GM19324 (cell line): Measurements from ENCODE around the gene HOXB3.

Experiments used
- ATAC-seq: cut with Tn5 transposase; IDR thresholded peaks from one replicate; pipeline ENCODE4 v1.9.1; 2021; ENCODE audit warnings: mild to moderate bottlenecking, moderate library complexity; ENCODE audit not compliant: unreplicated experiment, low FRiP score

Gene HOXB3

DNA sequence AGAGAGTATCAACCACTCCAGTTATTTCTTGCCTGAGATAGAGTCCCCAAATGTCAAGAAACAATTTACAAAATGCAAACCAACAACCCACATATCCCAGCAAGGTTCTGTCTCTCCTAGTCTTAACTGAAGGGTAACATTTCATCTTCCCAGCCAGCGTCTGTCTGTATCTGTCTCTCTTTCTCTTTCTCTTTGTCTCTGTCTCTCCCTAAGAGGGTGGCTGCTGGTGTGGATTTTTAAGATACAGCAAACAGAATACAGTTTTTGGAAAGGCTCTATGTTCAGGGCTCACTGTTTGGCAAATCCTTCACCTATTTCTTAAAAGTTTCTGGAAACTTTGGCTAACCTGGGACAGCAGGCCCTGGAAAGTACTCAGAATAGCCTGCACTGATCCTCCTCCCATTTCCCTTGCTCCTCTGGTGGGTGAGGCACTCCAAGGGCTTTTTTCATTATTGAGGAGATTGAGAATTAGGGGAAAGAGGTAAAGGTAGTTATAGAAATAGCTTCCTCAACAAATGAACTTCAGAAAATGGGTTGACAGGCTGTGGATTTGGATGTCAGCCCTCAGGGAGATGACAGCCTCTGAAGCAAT lies 18.1 kb downstream of the HOXB3 start:
- no peak for ATAC-seq

DNA sequence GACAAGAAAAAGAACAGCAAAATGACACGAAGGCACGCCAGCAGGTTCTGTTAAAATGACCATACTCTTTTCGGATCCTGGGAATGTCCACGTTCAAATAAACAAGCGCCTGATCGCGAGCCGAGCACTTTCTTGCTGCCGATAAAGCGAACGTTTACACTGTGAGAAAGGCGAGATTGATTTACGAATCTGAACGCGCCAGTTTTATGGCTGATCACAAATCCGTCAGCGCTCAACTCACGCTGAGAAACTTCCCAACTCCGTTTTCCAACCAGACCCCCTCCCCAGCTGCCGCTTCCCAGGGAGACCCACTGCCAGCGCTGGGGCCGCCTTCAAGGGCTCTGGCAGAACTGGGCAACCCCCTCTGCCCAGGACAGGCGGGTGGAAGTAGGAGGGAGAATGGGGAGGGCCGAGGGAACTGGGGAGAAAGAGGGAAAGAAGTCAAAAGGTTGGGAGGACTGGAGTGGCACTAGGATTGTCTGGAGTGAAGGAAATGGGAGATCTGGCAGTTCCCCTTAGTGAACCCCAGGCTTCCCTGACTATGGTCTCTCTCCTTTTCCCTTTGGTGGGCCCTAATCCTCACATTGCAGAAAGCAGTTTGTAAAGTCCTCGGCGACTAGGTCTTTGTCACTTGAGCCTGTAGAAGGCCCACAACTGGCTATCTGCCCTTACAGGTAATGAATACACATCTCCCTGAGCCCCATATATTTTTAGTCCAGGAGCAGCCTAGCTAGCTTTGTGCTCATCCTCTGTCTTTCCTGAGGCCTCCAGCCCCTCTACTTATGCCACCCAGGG lies 18.8 kb downstream of the HOXB3 start:
- no peak for ATAC-seq

DNA sequence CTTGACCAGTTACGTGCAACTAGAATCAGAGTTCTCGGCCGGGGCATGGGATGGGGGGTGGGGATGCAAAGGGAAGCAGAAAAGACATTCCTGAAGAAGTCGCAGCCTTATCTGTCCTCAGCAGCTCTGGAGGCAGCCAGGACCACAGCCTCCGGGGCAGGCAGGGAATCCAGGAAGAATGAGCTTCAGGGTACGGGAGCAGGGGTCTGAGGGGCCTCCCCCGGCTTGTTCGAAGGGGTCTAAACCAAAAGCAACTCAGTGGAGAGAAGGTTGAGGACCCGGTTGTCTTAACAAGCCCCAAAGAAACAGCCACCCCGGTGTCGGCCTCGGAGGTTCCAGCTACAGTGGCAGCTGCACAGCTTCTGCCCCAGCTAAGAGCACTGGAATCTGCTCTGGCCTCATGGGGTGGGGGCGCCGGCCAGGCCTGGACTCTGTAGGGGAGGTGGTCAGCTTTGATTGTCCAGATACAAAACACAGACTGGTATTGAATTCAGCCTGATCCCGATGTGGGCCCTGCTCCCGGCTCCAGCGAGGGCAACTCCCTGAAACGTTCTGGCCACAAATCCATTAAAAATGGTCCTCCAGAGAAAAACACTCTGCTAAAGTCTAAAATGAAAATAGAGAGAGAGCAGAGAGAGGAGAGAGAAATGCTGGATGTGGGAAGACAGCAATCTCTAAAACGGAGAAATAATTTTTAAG lies 19.6 kb downstream of the HOXB3 start:
- no peak for ATAC-seq

DNA sequence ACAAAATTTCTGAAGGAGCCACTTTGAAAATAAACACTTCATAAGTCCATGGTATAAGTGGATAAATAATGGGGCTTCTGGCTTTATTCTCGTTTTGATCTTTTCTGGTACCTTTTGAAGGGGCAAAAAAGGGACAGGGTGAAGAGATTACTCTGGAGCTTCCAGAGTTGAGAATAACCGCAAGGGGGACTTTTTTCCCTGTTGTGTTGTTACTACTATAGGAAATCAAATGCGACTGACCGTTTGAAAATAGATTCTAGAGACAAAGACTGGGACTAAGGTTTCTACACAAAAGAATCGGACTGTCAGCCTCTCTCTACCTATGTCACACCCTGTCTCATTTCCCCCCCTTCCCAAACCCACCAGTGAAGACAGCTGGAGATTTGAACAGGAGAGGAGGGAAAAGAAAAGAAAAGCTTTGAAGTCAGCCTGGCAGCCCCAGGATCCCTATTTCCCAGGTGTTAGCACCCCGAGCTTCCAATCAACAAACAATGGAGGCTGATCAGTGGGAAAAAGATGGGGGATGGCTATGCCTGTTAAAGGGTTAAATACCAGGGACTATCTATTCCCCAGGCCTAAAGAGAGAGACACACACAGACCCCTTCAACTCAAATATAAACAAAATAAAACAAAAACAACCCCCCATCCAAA lies 20.2 kb downstream of the HOXB3 start:
- ATAC-seq: no peak

DNA sequence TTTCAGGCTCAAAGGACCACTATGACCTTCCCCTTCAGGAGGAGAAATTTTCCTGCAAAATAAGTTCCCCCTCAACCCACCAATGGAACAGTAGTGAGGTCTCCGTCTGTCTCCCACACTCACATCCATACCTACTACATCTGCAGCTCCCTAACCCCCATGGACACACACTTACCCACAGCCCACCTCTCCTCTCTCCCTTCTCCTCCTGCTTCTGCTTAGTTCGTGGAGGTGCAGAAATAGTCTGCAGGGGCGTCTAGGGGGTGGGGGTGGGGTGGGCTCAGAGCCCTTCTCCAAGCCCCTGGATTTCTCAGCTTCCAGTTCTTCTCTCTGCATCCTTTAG lies 20.8 kb downstream of the HOXB3 start:
- no peak for ATAC-seq

DNA sequence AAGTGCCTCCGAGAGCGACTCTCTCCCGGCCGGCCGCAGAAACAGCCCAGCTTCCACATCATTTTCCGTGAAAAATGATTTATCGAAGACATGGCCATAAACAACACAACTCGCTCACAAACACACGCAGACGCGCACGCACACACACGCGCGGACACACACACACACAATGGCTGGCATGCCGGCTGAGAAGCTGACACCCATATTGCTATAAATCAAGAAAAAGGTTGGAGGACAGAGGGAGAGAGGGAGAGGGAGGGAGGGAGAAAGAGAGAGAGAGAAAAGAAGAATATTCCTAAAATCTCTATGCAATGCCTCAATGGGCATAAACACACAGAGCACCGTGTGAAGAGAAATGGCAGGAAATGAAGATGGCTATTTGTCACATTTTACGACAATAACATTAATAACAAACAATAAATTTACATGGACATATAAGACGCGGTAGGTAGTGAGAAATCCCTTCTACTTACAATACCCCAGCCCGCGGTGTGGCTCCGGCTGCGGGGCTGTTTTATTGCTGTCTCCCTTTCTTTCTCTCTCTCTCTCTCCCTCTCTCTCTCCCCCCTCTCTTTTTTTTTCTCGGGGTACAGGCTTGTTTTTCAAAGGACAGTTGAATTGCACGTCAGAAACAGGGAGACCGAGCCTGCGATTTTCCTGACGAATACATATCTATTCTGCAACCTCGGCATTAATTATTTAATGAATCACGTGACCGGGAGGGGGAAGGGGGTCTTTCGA lies 21.4 kb downstream of the HOXB3 start:
- ATAC-seq: no peak

DNA sequence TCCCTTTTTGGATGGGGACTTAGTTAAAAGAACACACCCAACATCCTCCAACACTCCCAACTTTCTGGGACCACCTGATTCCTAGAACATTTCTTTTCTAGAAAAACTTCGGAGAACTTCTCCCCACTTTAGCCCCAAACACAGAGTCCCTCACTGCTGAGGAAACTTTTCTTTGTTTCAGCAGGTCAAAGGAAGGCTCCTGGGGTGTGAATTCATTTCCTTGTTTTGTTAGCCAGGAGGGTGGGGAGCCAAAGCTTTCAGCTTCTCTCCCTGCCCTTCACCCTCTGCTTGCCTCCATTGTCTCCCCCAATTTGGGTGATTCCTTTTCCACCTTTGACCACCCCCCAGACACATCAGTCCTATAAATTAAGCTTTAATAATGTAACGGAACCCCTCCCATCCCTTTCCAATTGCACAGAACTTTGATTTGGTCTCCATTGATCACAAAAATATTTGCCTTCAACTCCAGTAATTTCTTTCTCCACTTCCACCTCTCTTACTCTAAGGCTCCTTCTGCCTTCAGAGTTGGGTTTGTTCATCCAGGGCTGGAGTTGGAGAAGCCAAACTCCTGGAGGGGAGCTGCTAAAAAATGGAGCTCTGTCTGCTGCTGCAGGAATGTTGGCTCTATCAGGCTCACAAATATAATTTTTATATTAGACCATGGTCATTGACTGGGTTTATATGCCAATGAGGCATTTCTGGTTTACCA lies 22.2 kb downstream of the HOXB3 start:
- no peak for ATAC-seq

DNA sequence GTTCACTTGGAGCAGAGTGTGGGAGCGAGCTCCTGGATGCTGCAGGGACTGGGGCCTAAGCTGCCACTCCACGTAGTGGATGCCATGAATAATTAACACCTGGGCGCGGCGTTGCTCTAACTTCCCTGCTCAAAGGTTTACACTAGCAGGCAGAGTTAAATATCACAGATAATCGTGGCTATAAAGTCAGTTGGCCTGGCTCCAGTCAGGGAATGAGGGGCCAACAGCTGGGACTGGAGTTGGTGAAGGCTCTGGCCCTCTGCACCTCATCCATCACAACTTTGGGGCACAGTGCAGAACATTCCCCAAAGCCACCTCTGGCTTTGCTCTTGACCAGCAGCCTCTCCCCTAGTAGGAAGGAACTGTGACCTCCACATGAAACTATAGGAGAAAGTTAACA lies 22.8 kb downstream of the HOXB3 start:
- no peak for ATAC-seq

DNA sequence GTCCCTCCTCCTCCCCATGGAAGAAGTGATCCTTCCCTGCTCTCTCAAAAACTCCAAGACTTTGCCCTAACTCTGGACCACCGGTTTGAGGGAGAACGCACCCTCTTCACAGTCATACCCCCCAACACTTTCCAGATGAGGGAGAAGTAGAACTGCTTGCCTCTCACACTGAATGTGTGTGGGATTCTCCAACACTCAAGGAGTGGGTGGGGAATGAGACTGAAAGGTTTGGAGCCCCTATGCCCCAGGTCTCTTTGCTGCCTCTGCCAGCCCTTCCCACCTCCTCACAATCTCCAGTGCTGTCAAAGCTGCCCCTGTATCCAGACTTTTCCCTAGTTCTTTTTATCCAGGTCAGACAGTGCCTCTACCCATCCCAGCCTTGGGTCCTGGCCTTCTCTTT lies 23.3 kb downstream of the HOXB3 start:
- ATAC-seq: no peak

DNA sequence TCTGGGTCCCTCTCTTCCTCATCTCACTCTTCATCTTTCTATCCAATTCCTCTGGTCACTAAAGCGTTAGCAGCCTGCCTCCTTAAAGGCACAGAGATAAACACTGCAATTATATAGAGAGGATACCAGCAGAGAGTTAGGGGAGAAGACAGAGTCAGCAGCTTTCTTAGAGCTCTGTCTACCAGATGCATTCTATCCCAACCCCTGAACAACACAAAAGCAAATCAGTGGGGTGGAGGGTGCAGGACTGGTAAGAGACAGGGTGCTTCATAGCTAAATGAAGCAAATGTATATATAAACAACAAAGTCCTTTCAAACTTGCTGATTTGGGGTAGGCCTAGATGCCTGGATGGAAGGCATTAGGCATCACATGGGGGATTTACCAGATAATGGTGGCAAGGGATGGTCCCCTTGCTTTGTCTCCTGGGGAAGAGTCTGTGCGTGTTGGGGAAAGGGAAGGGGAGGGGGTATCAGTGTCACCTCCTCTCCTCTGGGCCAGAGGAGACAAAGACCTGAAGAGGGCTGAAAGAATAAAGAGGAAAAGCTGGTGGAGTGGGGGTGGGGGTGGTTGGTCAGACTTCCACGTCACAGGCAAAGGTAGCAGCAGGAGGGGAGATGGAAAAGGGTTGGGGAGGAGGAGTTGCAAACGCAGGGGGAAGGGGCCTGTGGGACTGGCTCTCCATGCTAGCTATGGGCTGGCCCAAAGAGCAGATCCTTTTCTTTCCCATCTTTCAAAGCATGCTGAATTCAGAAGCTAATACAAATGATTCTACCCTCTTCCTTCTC lies 23.9 kb downstream of the HOXB3 start:
- ATAC-seq: no peak

DNA sequence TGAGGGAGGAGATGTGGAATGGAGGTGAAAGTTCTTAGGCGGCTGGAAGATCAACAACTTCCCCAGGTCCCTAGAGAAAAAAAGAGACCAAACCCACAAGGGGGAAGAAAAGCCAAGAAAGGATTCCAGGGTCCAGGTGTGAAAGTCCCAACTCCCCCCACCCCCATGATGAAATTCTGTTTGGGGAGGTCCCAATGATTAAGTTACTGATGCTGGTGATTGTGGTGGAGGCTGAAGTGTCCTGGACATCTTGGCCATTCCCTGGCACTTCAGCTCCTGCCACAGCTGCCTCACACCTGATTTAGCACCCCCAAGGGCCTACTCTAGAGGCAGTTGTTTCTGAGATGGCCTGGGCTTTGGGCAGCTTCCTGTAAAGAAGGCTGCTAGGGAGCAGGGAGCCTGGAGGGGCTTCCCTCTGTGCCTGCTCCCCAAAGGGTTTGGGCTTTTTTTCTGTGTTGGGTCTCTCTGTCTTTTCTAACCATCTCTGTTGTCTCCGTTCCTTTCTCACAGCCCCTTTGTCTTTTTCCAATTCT lies 25.0 kb downstream of the HOXB3 start:
- ATAC-seq: no peak

DNA sequence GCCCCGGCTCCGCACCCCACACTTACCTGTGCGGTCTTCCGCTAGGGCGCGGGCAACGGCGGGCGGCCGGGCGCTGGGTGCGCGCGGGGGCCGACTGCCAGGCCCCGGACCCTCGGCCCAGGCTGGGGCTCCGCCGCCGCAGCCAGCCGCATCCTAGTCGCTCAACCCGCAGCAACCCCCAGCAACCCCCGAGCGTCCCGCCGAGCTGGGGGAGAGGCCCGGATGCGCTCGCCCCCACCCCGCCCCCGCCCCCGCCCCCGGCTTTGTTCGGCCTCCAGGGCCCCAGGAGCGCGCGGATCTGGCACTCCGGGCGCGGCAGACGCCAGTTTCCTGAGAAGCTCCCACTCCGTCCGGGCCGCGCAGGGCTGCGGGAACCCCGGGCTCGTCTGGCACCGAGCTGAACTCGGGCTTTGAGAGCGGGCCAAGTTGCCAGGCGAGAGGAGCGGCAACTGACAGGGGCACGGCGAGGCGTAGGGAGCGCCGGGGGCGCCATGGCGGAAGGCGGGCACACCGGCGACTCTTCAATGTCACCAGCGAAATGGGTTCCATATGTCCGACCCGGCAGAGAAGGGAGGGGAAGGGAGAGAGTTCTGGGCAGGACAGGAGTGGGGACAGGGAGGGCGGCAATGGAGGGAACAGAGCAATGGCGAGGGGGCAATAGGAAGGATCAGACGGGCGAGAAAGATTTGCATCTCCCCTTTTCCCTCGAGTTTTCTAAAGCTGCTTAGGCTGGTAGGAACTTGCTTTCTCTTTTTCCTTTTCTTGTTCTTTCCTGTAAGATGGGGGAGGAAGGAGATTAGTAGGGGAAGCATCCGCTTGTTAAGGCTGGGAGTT lies 25.6 kb downstream of the HOXB3 start:
- no peak for ATAC-seq

DNA sequence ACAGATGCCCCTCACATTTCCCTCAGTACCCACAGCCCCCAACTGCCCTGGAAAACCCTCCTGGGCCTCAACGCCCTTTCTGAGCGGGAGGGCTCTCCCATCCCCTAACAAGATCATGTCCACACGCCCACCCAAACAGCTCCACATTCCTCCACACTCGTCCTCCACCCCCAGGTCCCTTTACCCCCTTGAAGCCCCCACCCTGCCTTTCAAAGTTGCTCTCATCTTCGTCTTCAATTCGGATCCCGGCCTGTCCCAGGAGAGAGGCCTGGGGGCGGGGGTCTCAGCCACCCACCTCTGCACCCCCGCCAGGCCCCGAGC lies 26.2 kb downstream of the HOXB3 start:
- no peak for ATAC-seq

DNA sequence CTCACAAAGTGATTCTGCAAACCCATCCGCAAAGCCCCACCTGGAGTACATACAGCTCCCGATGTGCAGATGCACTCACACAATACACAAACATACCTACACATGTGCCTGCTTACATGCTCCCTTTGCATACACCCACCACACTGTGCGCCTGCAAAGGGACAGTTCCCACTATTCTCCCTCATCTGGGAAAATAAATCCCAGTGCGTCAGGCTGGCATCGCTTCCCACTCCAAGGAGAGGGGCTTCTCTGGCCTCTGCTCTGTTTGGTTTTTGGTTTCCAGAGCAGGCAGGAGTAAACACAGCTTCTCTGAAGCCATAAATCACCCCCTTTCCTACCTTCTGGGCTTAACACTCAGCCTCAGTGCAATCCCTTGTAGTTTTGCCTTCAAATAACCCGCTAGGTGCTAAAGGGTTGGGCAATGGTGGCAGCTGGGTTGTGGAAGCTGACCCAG lies 26.6 kb downstream of the HOXB3 start:
- ATAC-seq: no peak

DNA sequence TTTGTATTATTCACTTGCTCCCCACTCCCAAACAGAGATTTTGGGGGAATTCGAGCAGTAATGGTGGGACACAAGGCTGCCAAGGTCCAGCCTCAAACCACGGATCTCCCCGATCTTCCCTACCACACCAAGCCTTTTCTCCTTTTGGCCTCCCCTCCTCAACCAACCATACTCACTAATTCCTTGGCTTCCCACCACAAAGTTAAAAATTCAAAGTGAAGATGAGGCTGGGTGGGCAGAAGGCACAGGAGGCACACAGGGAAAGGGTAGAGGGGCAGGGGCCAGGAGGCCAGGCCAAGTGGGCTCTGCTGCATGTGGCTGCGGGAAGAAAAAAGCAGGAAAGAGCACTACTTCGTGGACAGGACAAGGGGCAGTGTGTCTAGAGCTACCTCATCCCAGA lies 27.1 kb downstream of the HOXB3 start:
- ATAC-seq: no peak

DNA sequence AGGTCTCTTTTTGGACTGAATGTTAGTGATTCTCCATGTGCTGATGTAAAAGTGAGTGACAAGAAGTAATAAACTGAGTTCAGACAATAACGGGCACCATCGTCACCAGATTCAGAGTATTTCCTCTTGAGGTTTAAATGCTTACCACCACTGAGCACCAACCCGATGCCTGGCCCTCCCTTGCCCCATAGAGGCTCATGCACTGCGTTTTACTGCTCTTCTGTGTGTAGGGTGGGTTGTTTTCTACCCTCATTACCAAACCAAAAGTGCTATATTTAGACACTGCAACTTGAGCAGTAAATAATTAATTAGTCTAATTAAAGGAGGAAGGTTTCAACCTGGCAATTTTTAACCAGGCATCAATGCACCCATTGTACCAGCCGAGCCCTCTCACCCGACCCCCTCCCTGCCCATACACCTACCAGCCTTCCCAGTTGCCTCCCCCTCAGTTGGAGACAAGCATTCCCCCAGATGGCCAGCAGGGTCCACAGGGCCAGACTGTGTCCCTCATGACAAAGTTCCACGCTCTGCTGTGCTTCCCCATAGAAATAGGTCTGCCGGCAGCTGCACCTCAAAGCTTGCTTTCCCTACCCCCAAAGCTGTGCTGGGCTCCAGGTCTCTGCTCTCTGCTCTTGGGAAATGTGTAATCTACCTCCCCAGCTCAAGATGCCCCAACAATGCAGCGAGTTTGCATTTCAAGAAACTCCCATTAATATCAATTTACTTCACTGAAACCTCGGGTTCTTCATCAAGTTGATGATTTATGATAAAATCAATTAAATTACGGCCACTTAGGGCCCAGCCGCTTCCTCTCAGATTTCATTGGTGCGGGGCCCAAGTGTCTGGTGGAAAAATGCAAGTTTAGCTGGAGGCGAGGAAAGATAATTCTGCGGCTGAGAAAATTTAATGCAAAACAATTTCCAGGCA lies 27.9 kb downstream of the HOXB3 start:
- peak; percentile 57 for ATAC-seq
